ENCODE measurements around the gene NFE2L3. TPM values are rescaled to one million over a fixed set of nuclear protein-coding genes. Genes with fewer than 3 reads are reported as not detected.

The NFE2L3 gene
- total and polyA plus RNA-seq, 2 of the 8 experiments (the other 6 are each of a cell fraction or from before 2014, with no cell fraction given) = 64.9 to 76.5 TPM

DNA sequence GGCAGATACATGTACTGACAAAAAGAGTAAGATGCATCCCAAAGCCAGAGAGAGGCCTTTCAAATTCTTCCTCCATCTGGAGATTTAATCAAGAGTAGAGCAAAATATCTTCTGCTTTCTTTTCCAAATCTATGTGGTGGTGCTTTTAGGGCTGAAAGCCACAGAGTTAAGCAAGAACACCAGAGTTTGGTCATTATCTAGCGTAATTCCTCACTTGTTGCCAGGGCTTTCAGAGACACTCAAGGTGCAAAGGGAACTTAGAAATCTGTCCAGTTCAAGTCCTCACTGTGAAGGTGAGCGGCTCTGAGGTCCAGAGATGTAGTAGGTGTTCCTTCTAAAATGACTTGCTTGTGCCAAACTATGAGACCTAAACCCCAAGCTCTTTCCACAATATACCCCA, 10.9 kb upstream of the NFE2L3 start:
- no peak overlapping the region for H2AFZ ChIP-seq (ENCODE audit: low read length)
- ChIA-PET POLR2A (ENCODE audit: partially characterized antibody) (interaction anchor here (1.0 kb wide), 1 partner anchor 10 kb away, joined by 4 read pairs; no protein-coding TSS in a partner anchor), CTCF (ENCODE audit: partially characterized antibody) (interaction anchor here (0.5 to 0.9 kb wide), 4 partner anchors 22 to 99 kb away, joined by 3 read pairs; no protein-coding TSS in a partner anchor)
- no peak overlapping the region for H2AK5ac ChIP-seq (ENCODE audit: low read depth, low read length)
- H3K56ac ChIP-seq (replicated peaks; ENCODE audit: insufficient read length, low read depth, low read length) = no peak overlapping the region
- no peak overlapping the region for H2BK12ac ChIP-seq (ENCODE audit: low read depth, low read length)
- no peak overlapping the region for H3K14ac ChIP-seq (ENCODE audit: insufficient read length)
- no peak overlapping the region for H2BK20ac ChIP-seq (ENCODE audit: low read length)
- H2BK5ac ChIP-seq (ENCODE audit: low read depth, low read length) = no peak overlapping the region
- no peak overlapping the region for H3K4me2 ChIP-seq (ENCODE audit: insufficient read depth in 1 of 2, low read depth in 2 of 2, low read length in 2 of 2)
- H3K79me1 ChIP-seq (ENCODE audit: low read depth, low read length) = no peaks in the 10 kb centered on the region
- H3K9ac ChIP-seq (replicated peaks in 1 of 4; ENCODE audit: extremely low read depth in 1 of 4, low read depth in 3 of 4, low read length in 3 of 4) = no peak overlapping the region
- H4K8ac ChIP-seq (ENCODE audit: extremely low read depth, insufficient read depth, low read length) = no peak overlapping the region
- no peaks in the 10 kb centered on the region for H3K79me2 ChIP-seq (ENCODE audit: control insufficient read depth in 1 of 2, insufficient read depth in 2 of 2, low read length in 2 of 2)
- no peak for DNase-seq (ENCODE audit: low read depth in 1 of 2, low spot score in 2 of 2)
- 85% methylated on average over 2 of the region's 2 CpGs; no CpG with 5 or more reads in 1 of the 2 experiments for WGBS, 2 experiments (ENCODE audit: extremely low coverage in 1 of 2, insufficient coverage in 1 of 2, insufficient read length in 1 of 2, insufficient replicate concordance in 2 of 2, low coverage in 1 of 2, low lambda C conversion rate in 2 of 2, missing lambda C conversion rate in 1 of 2)
- no peaks in the 10 kb centered on the region for H3K36me3 ChIP-seq (ENCODE audit: control insufficient read depth in 2 of 4, insufficient read depth in 4 of 4, low read length in 3 of 4)
- H2BK120ac ChIP-seq (replicated peaks; ENCODE audit: low read depth, low read length) = no peak overlapping the region
- H4K20me1 ChIP-seq (replicated peaks in 1 of 2; ENCODE audit: control insufficient read depth in 1 of 2, insufficient read depth in 2 of 2, low read length in 2 of 2) = no peaks in the 10 kb centered on the region
- H3K18ac ChIP-seq (ENCODE audit: extremely low read depth, low read length) = no peak overlapping the region
- no peak overlapping the region for H3K4ac ChIP-seq (replicated peaks; ENCODE audit: insufficient read length, low read depth, low read length)
- H3K23me2 ChIP-seq (ENCODE audit: low read depth, low read length) = no peaks in the 10 kb centered on the region
- no peak for FAIRE-seq
- no peaks in the 10 kb centered on the region for H3K27me3 ChIP-seq (replicated peaks in 1 of 4; ENCODE audit: control insufficient read depth in 3 of 4, extremely low read depth in 1 of 4, insufficient read depth in 3 of 4, low read length in 3 of 4)
- no peak overlapping the region for H3K4me3 ChIP-seq (ENCODE audit: extremely low read depth in 1 of 4, insufficient read depth in 2 of 4, low read depth in 3 of 4, low read length in 4 of 4)
- no peak overlapping the region for H2BK15ac ChIP-seq (ENCODE audit: low read length)
- no peaks in the 10 kb centered on the region for H3K4me1 ChIP-seq (replicated peaks in 1 of 4; ENCODE audit: control insufficient read depth in 3 of 4, insufficient read depth in 4 of 4, low read length in 3 of 4)
- no peak overlapping the region for H4K91ac ChIP-seq (replicated peaks; ENCODE audit: insufficient read length, low read length)
- H3K9me3 ChIP-seq (ENCODE audit: insufficient read depth in 2 of 2, low read depth in 1 of 2, low read length in 1 of 2) = no peaks in the 10 kb centered on the region
- no peak overlapping the region for H4K5ac ChIP-seq (ENCODE audit: insufficient read length, low read depth, low read length)
- no peak overlapping the region for H3K23ac ChIP-seq (ENCODE audit: insufficient read length)
- H3K27ac ChIP-seq (ENCODE audit: low read depth, low read length) = no peak overlapping the region
- TF ChIP-seq CBX5 (IDR thresholded peaks at IDR 0.05; ENCODE audit: low read depth, low read length) (no peak), ATF3 (IDR thresholded peaks at IDR 0.05; ENCODE audit: insufficient read depth, low read depth, low read length) (no peak), POLR2A (IDR thresholded peaks at IDR 0.05; ENCODE audit: control extremely low read depth in 1 of 2, low read depth in 2 of 2, low read length in 2 of 2) (no peak), SP1 (IDR thresholded peaks at IDR 0.05; ENCODE audit: low read depth, low read length) (no peak), SP2 (IDR thresholded peaks at IDR 0.05; ENCODE audit: low read length) (no peak), RFX5 (IDR thresholded peaks at IDR 0.05; ENCODE audit: borderline replicate concordance, low read depth, low read length) (no peak), CTBP2 (IDR thresholded peaks at IDR 0.05; ENCODE audit: borderline replicate concordance, insufficient read depth, insufficient read length, low read length) (no peak), TCF12 (IDR thresholded peaks at IDR 0.05; ENCODE audit: low read depth, low read length) (no peak), ZNF274 (IDR thresholded peaks at IDR 0.05; ENCODE audit: borderline replicate concordance, extremely low read depth, low read length) (no peak), TAF7 (optimal IDR thresholded peaks at IDR 0.05; ENCODE audit: borderline replicate concordance, low read depth, low read length) (no peak), JUND (IDR thresholded peaks at IDR 0.05; ENCODE audit: low read length) (no peak), EGR1 (IDR thresholded peaks at IDR 0.05; ENCODE audit: borderline replicate concordance, low read depth, low read length) (no peak), EP300 (IDR thresholded peaks at IDR 0.05; ENCODE audit: borderline replicate concordance in 1 of 2, low read depth in 2 of 2, low read length in 2 of 2) (no peak)
- TF ChIP-seq, protein P1, sequence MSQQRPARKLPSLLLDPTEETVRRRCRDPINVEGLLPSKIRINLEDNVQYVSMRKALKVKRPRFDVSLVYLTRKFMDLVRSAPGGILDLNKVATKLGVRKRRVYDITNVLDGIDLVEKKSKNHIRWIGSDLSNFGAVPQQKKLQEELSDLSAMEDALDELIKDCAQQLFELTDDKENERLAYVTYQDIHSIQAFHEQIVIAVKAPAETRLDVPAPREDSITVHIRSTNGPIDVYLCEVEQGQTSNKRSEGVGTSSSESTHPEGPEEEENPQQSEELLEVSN (IDR thresholded peaks at IDR 0.05) = no peak
